Right cardiac atrium (tissue), 5 donors: ENCODE results near the gene GHRHR. TPM values are rescaled to one million over a fixed set of nuclear protein-coding genes. Genes with fewer than 3 reads are reported as not detected.

ENCODE experiments used
- ATAC-seq, 2 donors: fragments of 200-7000 bp; cut with Tn5 transposase; one replicate each; pipeline versions ENCODE4 v1.8.0 to v1.9.1; 2020; ENCODE audit warnings: moderate library complexity in 2 of 2, mild to moderate bottlenecking in 1 of 2
- DNase-seq, 3 donors: peaks; one replicate each; pipeline ENCODE4 v3.0.0-alpha.2; 2020
- H3K27ac ChIP-seq: one replicate; pipeline ENCODE4 v1.5.1; 2013; ENCODE audit warnings: mild to moderate bottlenecking, low read length, control low read depth, moderate library complexity
- H3K27me3 ChIP-seq: one replicate; pipeline ENCODE4 v1.6.1; 2013; ENCODE audit not compliant: control insufficient read depth, insufficient read depth
- H3K4me1 ChIP-seq: one replicate; pipeline ENCODE4 v1.6.1; 2013; ENCODE audit warnings: low read length; ENCODE audit not compliant: control insufficient read depth, insufficient read depth
- H3K4me3 ChIP-seq: one replicate; pipeline ENCODE4 v1.5.1; 2013; ENCODE audit warnings: low read length, control low read depth
- H3K9me3 ChIP-seq: one replicate; pipeline ENCODE4 v1.6.1; 2013; ENCODE audit warnings: low read length; ENCODE audit not compliant: control insufficient read depth
- WGBS: extraction: QIAGEN DNeasy Blood & Tissue Kit; methylation state at CpG from one replicate; pipeline ENCODE4 v1.1.7; 2013; 5-methylcytosine and 5-hydroxymethylcytosine counted together
- intact Hi-C, 4 donors: fragments of 100-400 bp; cut with DNase I; formaldehyde crosslinking; loops; one replicate each; pipeline versions ENCODE4 v1.11.0 to v1.14.0; 2022 to 2023
- polyA plus RNA-seq: library from polyadenylated mRNA; stranded (reverse); fragments of 200-250 nt; gene quantifications from one replicate; pipeline ENCODE4 v1.2.3, GENCODE V29; 2013
- total RNA-seq, 4 donors: library from RNA; stranded (reverse); fragmentation: NEBNext Ultra II Directional; extraction: Animal tissue kit (Norgen Biotek cat#: 25700); gene quantifications; one replicate each; pipeline ENCODE4 v1.2.1, GENCODE V29; 2021
- donor health status: healthy with polysubstance abuse.
- donor health status: DM: no; HTN: yes; CAD: no.
- donor health status: DM: no; HTN: no; CAD: no.
- donor health status: DM: no; HTN: yes; CAD: no; lungs with severe emphysema.
- donor health status: DM: yes; HTN: yes; CAD: no.

The GHRHR gene
- total and polyA plus RNA-seq, 5 donors: not detected

- WGBS: 23% methylated on average over 20 of the region's 20 CpGs
- no peaks in the 10 kb centered on the region for H3K27me3 ChIP-seq
- no peaks in the 10 kb centered on the region for H3K4me1 ChIP-seq
- intact Hi-C loops: no loop called here
- ATAC-seq: peak; percentile 50 to 56
- H3K4me3 ChIP-seq: no peak overlapping the region
- peak in 2 of 3 donors; percentile 78 to 81 for DNase-seq
- no peak overlapping the region for H3K27ac ChIP-seq
- H3K9me3 ChIP-seq: no peaks in the 10 kb centered on the region
These were observed 63.6 kb downstream of the GHRHR start for GRCh38 chr7:31027161-31027965.

GRCh38 chr7:31028006-31028405 is 64.3 kb downstream of the GHRHR start:
- Histone ChIP-seq H3K4me3 (no peak overlapping the region), H3K9me3 (no peaks in the 10 kb centered on the region), H3K4me1 (no peaks in the 10 kb centered on the region), H3K27me3 (no peaks in the 10 kb centered on the region), H3K27ac (no peak overlapping the region)
- ATAC-seq: no peak
- 86% methylated on average over 5 of the region's 5 CpGs for WGBS
- intact Hi-C loops: no loop called here
- no peak for DNase-seq

GRCh38 chr7:31028417-31028992 is 64.8 kb downstream of the GHRHR start:
- DNase-seq (peak in 1 of 3 donors; percentile 63), ATAC-seq (peak; percentile 7 to 21)
- Histone ChIP-seq H3K4me3 (no peak overlapping the region), H3K9me3 (no peaks in the 10 kb centered on the region), H3K27ac (no peak overlapping the region), H3K27me3 (no peaks in the 10 kb centered on the region), H3K4me1 (no peaks in the 10 kb centered on the region)
- intact Hi-C loops: no loop called here
- 89% methylated on average over 18 of the region's 18 CpGs for WGBS

Other genes starting within 250 kb of the GHRHR start
- 100 to 1,000 TPM in 3 of 4 donors, 10 to 100 TPM in 1; 87.9 to 180 (median 126) TPM for gene INMT, start 211.8 kb upstream of the GHRHR start, total RNA-seq
- gene INMT, start 211.8 kb upstream of the GHRHR start, polyA plus RNA-seq: 103 TPM
- 1 to 10 TPM; 4.0 to 6.0 (median 5.6) TPM for gene MINDY4, start 192.5 kb upstream of the GHRHR start, total RNA-seq
- gene MINDY4, start 192.5 kb upstream of the GHRHR start, polyA plus RNA-seq: 2.3 TPM
- gene AQP1, start 52.1 kb upstream of the GHRHR start, total RNA-seq: 100 to 1,000 TPM; 187 to 254 (median 222) TPM
- 216 TPM for gene AQP1, start 52.1 kb upstream of the GHRHR start, polyA plus RNA-seq
- 1 to 10 TPM; 1.1 to 3.4 (median 1.7) TPM for gene ADCYAP1R1, start 88.4 kb downstream of the GHRHR start, total RNA-seq
- 0.84 TPM for gene ADCYAP1R1, start 88.4 kb downstream of the GHRHR start, polyA plus RNA-seq